ENCODE measurements around the gene HMOX2. TPM values are rescaled to one million over a fixed set of nuclear protein-coding genes. Genes with fewer than 3 reads are reported as not detected.

Gene HMOX2
- total RNA-seq, 4 donors from 2014 or later, result 26.6 to 45.9 (median 44.7) TPM

DNA sequence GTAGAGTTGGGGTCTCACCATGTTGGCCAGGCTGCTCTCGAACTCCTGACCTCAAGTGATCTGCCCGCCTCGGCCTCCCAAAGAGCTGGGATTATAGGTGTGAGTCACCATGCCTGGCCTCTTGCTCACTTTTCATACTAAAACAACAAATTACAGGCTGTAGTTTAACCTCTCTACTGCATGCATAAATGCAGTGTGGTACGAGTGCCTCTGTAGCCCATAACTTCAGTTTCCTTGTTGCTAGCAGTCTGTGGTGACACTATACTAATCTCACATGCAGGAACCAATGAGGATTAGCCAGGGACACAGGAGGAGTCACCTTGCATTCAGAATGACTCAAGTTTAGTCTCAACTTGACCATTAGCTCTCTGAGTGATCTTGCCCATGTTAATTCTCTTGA lies 20.1 kb downstream of the HMOX2 start:
- Histone ChIP-seq H3K27me3 (no peaks in the 10 kb centered on the region), H3K4me3 (no peak overlapping the region), H3K4me1 (peaks cover 17 to 27% (median 22%) of the 10 kb centered on the region in 4 donors), H3K36me3 (peaks cover 0 to 18% (median 7%) of the 10 kb centered on the region in 4 donors), H3K27ac (replicated peaks in 1 of 4) (no peak overlapping the region), H3K9me3 (no peaks in the 10 kb centered on the region)
- DNase-seq (ENCODE audit: extremely low spot score), result no peak
- 82% methylated on average over 4 of the region's 4 CpGs for WGBS
- intact Hi-C loops (cut with DNase I), result no loop called here
- no peak for TF ChIP-seq POLR2AphosphoS5 (IDR thresholded peaks at IDR 0.05)
- TF ChIP-seq, protein P1, sequence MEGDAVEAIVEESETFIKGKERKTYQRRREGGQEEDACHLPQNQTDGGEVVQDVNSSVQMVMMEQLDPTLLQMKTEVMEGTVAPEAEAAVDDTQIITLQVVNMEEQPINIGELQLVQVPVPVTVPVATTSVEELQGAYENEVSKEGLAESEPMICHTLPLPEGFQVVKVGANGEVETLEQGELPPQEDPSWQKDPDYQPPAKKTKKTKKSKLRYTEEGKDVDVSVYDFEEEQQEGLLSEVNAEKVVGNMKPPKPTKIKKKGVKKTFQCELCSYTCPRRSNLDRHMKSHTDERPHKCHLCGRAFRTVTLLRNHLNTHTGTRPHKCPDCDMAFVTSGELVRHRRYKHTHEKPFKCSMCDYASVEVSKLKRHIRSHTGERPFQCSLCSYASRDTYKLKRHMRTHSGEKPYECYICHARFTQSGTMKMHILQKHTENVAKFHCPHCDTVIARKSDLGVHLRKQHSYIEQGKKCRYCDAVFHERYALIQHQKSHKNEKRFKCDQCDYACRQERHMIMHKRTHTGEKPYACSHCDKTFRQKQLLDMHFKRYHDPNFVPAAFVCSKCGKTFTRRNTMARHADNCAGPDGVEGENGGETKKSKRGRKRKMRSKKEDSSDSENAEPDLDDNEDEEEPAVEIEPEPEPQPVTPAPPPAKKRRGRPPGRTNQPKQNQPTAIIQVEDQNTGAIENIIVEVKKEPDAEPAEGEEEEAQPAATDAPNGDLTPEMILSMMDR (IDR thresholded peaks at IDR 0.05), result no peak
- TF ChIP-seq POLR2A (IDR thresholded peaks at IDR 0.05; ENCODE audit: low read depth), result no peak
- no peak for TF ChIP-seq EP300 (IDR thresholded peaks at IDR 0.05)

GRCh38 chr16:4498546-4499195 lies 22.5 kb downstream of the HMOX2 start:
- TF ChIP-seq, protein P1 (IDR thresholded peaks at IDR 0.05), result no peak
- TF ChIP-seq POLR2AphosphoS5 (IDR thresholded peaks at IDR 0.05), result no peak
- no peak for TF ChIP-seq EP300 (IDR thresholded peaks at IDR 0.05)
- no peak for TF ChIP-seq POLR2A (IDR thresholded peaks at IDR 0.05; ENCODE audit: low read depth)
- WGBS, result 81% methylated on average over 8 of the region's 8 CpGs
- intact Hi-C loops (cut with DNase I), result no loop called here

GRCh38 chr16:4499196-4499555 lies 23.0 kb downstream of the HMOX2 start:
- H3K27me3 ChIP-seq, result no peaks in the 10 kb centered on the region
- DNase-seq (ENCODE audit: extremely low spot score), result no peak
- H3K4me1 ChIP-seq, result peaks cover 28 to 41% (median 33%) of the 10 kb centered on the region in 4 donors
- TF ChIP-seq EP300 (IDR thresholded peaks at IDR 0.05) (no peak), POLR2A (IDR thresholded peaks at IDR 0.05; ENCODE audit: low read depth) (no peak), POLR2AphosphoS5 (IDR thresholded peaks at IDR 0.05) (no peak)
- TF ChIP-seq, protein P1 (IDR thresholded peaks at IDR 0.05), result no peak
- H3K9me3 ChIP-seq, result no peaks in the 10 kb centered on the region
- intact Hi-C loops (cut with DNase I), result no loop called here
- H3K36me3 ChIP-seq, result peaks cover 0 to 12% (median 4%) of the 10 kb centered on the region in 4 donors
- no peak overlapping the region for H3K4me3 ChIP-seq
- 97% methylated on average over 4 of the region's 4 CpGs for WGBS
- no peak overlapping the region for H3K27ac ChIP-seq (replicated peaks in 1 of 4)

More at GRCh38 chr16:4498546-4499195, 22.5 kb downstream of the HMOX2 start:
- no peaks in the 10 kb centered on the region for H3K9me3 ChIP-seq
- H3K27ac ChIP-seq (replicated peaks in 1 of 4), result no peak overlapping the region
- H3K27me3 ChIP-seq, result no peaks in the 10 kb centered on the region
- H3K4me1 ChIP-seq, result peaks cover 28 to 41% (median 33%) of the 10 kb centered on the region in 4 donors
- H3K4me3 ChIP-seq, result no peak overlapping the region
- H3K36me3 ChIP-seq, result peaks cover 0 to 12% (median 5%) of the 10 kb centered on the region in 4 donors
- DNase-seq (ENCODE audit: extremely low spot score), result no peak

- H3K4me1 ChIP-seq, result peaks cover 30 to 37% (median 32%) of the 10 kb centered on the region in 4 donors
- no peaks in the 10 kb centered on the region for H3K9me3 ChIP-seq
- intact Hi-C loops (cut with DNase I), result no loop called here
- H3K27ac ChIP-seq (replicated peaks in 1 of 4), result peak overlapping the region; percentile 57 to 70 (median 66)
- no peak for DNase-seq (ENCODE audit: extremely low spot score)
- WGBS, result 28% methylated on average over 3 of the region's 3 CpGs
- no peak for TF ChIP-seq POLR2A (IDR thresholded peaks at IDR 0.05; ENCODE audit: low read depth)
- TF ChIP-seq EP300 (IDR thresholded peaks at IDR 0.05), result no peak
- TF ChIP-seq POLR2AphosphoS5 (IDR thresholded peaks at IDR 0.05), result peak; percentile 50 to 90
- TF ChIP-seq, protein P1 (IDR thresholded peaks at IDR 0.05), result no peak
- H3K4me3 ChIP-seq, result peak overlapping the region in 2 of 4 donors; percentile 9 to 18
- H3K36me3 ChIP-seq, result peaks cover 0 to 12% (median 5%) of the 10 kb centered on the region in 4 donors
- H3K27me3 ChIP-seq, result no peaks in the 10 kb centered on the region
Observed at GRCh38 chr16:4500272-4500671, 24.1 kb downstream of the HMOX2 start.

Data from esophagus muscularis mucosa (tissue), 4 donors.